B cell (primary cell): ENCODE data around the gene TMEM107. TPM values are rescaled to one million over a fixed set of nuclear protein-coding genes. Genes with fewer than 3 reads are reported as not detected.

Experiments
- ATAC-seq: fragments of 200-7000 bp; cut with Tn5 transposase; one replicate; pipeline ENCODE4 v1.10.0; 2021; ENCODE audit warnings: low read depth, mild to moderate bottlenecking, moderate number of reproducible peaks, moderate library complexity
- CTCF ChIA-PET: fragments of 350-600 bp; sonication (Branson Sonifier 250); formaldehyde crosslinking; loops from one replicate; lab custom pipeline; 2021; ENCODE audit warnings: antibody characterized with exemption, inconsistent platforms; lab: Charles Lee
- POLR2A ChIA-PET: fragments of 350-600 bp; sonication (Branson Sonifier 250); formaldehyde crosslinking; loops from one replicate; lab custom pipeline; 2021; ENCODE audit warnings: antibody characterized with exemption; lab: Charles Lee
- DNase-seq: peaks from one replicate; pipeline ENCODE4 v3.0.0; 2013
- H2AFZ ChIP-seq: 2 replicates; pipeline ENCODE4 v1.6.1; 2012; ENCODE audit warnings: mild to moderate bottlenecking, low read depth, low read length; ENCODE audit not compliant: insufficient read depth, poor library complexity, severe bottlenecking
- H3K27ac ChIP-seq, 2 donors: 1 replicate in 1 of 2; 2 replicates in 1 of 2; pipeline ENCODE4 v1.5.1; 2012 to 2013; ENCODE audit warnings: low read length in 2 of 2, mild to moderate bottlenecking in 2 of 2, moderate library complexity in 1 of 2
- H3K27me3 ChIP-seq, 4 experiments: fragments of 200-600 bp in 1 of 4; sonication (generic) in 1 of 4; replicated peaks in 1 of 4; 1 replicate in 2 of 4; 2 replicates in 2 of 4; pipeline versions ENCODE4 v1.6.1 to v1.7.0; 2013 to 2016; ENCODE audit warnings: low read length in 3 of 4, mild to moderate bottlenecking in 2 of 4, mixed read lengths in 1 of 4, moderate library complexity in 1 of 4; ENCODE audit not compliant: insufficient read depth in 4 of 4, control insufficient read depth in 3 of 4; ENCODE audit errors: control extremely low read depth in 1 of 4
- H3K36me3 ChIP-seq, 2 experiments: replicated peaks in 1 of 2; 1 replicate in 1 of 2; 2 replicates in 1 of 2; pipeline versions ENCODE4 v1.6.1 to v1.7.1; 2013; ENCODE audit warnings: low read length in 1 of 2; ENCODE audit not compliant: insufficient read depth in 2 of 2, control insufficient read depth in 1 of 2; ENCODE audit errors: control extremely low read depth in 1 of 2, extremely low read depth in 1 of 2
- H3K4me1 ChIP-seq, 2 donors: fragments of 200-600 bp in 1 of 2; sonication (generic) in 1 of 2; 1 replicate in 1 of 2; 2 replicates in 1 of 2; pipeline versions ENCODE4 v1.5.1 to v1.6.1; 2013 to 2017; ENCODE audit warnings: low read length in 2 of 2; ENCODE audit not compliant: control insufficient read depth in 2 of 2, insufficient read depth in 2 of 2
- H3K4me2 ChIP-seq: replicated peaks from 2 replicates; pipeline ENCODE3; 2012; ENCODE audit warnings: mild to moderate bottlenecking, low read depth, low read length; ENCODE audit not compliant: poor library complexity, severe bottlenecking
- H3K4me3 ChIP-seq, 5 experiments: fragments of 200-600 bp in 1 of 5; sonication (generic) in 1 of 5; 1 replicate in 3 of 5; 2 replicates in 2 of 5; pipeline versions ENCODE4 v1.5.1 to v1.7.0; 2011 to 2016; ENCODE audit warnings: low read length in 4 of 5, mild to moderate bottlenecking in 4 of 5, low read depth in 2 of 5, control low read depth in 1 of 5, moderate library complexity in 1 of 5; ENCODE audit not compliant: insufficient read depth in 1 of 5; ENCODE audit errors: control extremely low read depth in 1 of 5, extremely low read depth in 1 of 5
- H3K79me2 ChIP-seq: fragments of 200-600 bp; sonication (generic); one replicate; pipeline ENCODE4 v1.6.0; 2016; ENCODE audit warnings: low read length; ENCODE audit not compliant: control insufficient read depth, insufficient read depth
- H3K9ac ChIP-seq: fragments of 200-600 bp; sonication (generic); 2 replicates; pipeline ENCODE4 v1.6.1; 2017; ENCODE audit warnings: mild to moderate bottlenecking, low read length, moderate library complexity
- H3K9me3 ChIP-seq, 3 donors: one replicate each; pipeline versions ENCODE4 v1.6.1 to v1.7.1; 2013; ENCODE audit warnings: low read length in 2 of 3; ENCODE audit not compliant: control insufficient read depth in 2 of 3, insufficient read depth in 1 of 3; ENCODE audit errors: control extremely low read depth in 1 of 3
- H4K20me1 ChIP-seq: 2 replicates; pipeline ENCODE4 v1.6.0; 2012; ENCODE audit warnings: mild to moderate bottlenecking, low read length; ENCODE audit not compliant: insufficient read depth, control insufficient read depth, poor library complexity, severe bottlenecking
- H3K27ac Mint-ChIP-seq: one replicate; pipeline ENCODE4 v1.8.0; 2021; ENCODE audit warnings: mixed read lengths
- H3K27me3 Mint-ChIP-seq: one replicate; pipeline ENCODE4 v1.8.0; 2021; ENCODE audit warnings: mixed read lengths
- H3K4me1 Mint-ChIP-seq: one replicate; pipeline ENCODE4 v1.8.0; 2021; ENCODE audit warnings: mixed read lengths
- H3K4me3 Mint-ChIP-seq: one replicate; pipeline ENCODE4 v1.8.0; 2021; ENCODE audit warnings: mixed read lengths
- H3K9me3 Mint-ChIP-seq: one replicate; pipeline ENCODE4 v1.8.0; 2022; ENCODE audit warnings: mixed read lengths; ENCODE audit not compliant: insufficient read depth
- EZH2 ChIP-seq: IDR thresholded peaks from 2 replicates; pipeline ENCODE4 v1.6.1; 2012; ENCODE audit warnings: borderline replicate concordance, low read depth, mild to moderate bottlenecking, moderate library complexity, low read length; ENCODE audit not compliant: insufficient read depth, poor library complexity, severe bottlenecking
- WGBS: methylation state at CpG from one replicate; pipeline ENCODE4 v1.1.5; 2013; ENCODE audit warnings: missing lambda C conversion rate; ENCODE audit not compliant: insufficient coverage; 5-methylcytosine and 5-hydroxymethylcytosine counted together
- intact Hi-C: fragments of 100-400 bp; cut with micrococcal nuclease; formaldehyde crosslinking; loops from one replicate; pipeline ENCODE4 v1.10.0; 2022
- polyA plus RNA-seq: library from polyadenylated mRNA; depleted of rRNA; stranded (reverse); fragments of >200 nt; gene quantifications from 2 replicates; pipeline ENCODE4 v1.2.3, GENCODE V29; 2012
- total RNA-seq, 2 donors: library from RNA; stranded (reverse); fragments of 120-200 nt in 1 of 2; gene quantifications; 1 replicate in 1 of 2; 2 replicates in 1 of 2; pipeline versions ENCODE4 v1.2.3 to v1.2.4, GENCODE V29; 2013 to 2022
- TF ChIP-seq, protein P1 (sequence below): fragments of 200-600 bp; IDR thresholded peaks from one replicate; pipeline ENCODE4 v1.8.0; 2022; ENCODE audit warnings: antibody characterized with exemption, mild to moderate bottlenecking

Gene TMEM107
- total and polyA plus RNA-seq, 2 donors (not counting 1 experiment from before 2014, with no cell fraction given), result 13.3 to 30.3 TPM

DNA sequence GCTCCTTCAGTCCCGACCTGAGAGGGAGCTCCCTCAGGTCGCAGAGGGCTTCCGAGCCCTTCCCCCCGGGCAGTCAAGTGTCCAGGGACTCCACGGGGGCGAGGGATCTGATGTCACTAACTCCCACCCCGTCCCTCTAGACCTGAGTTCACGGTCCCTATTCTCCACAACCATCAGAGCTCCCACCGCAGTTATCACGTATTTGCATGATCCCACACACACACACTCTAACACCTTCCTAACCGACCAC is 20.3 kb downstream of the TMEM107 start:
- H3K4me3 ChIP-seq, result peak overlapping the region; percentile 69 to 96 (median 84)
- H3K79me2 ChIP-seq, result peaks cover 37% of the 10 kb centered on the region
- peaks cover 54 to 85% of the 10 kb centered on the region in 2 donors for H3K4me1 ChIP-seq
- H3K9ac ChIP-seq, result peak overlapping the region; percentile 88
- no peak overlapping the region for H3K27ac Mint-ChIP-seq
- no peaks in the 10 kb centered on the region for H3K27me3 Mint-ChIP-seq
- TF ChIP-seq, protein P1, sequence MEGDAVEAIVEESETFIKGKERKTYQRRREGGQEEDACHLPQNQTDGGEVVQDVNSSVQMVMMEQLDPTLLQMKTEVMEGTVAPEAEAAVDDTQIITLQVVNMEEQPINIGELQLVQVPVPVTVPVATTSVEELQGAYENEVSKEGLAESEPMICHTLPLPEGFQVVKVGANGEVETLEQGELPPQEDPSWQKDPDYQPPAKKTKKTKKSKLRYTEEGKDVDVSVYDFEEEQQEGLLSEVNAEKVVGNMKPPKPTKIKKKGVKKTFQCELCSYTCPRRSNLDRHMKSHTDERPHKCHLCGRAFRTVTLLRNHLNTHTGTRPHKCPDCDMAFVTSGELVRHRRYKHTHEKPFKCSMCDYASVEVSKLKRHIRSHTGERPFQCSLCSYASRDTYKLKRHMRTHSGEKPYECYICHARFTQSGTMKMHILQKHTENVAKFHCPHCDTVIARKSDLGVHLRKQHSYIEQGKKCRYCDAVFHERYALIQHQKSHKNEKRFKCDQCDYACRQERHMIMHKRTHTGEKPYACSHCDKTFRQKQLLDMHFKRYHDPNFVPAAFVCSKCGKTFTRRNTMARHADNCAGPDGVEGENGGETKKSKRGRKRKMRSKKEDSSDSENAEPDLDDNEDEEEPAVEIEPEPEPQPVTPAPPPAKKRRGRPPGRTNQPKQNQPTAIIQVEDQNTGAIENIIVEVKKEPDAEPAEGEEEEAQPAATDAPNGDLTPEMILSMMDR, result no peak
- no peak for TF ChIP-seq EZH2
- DNase-seq, result no peak
- H4K20me1 ChIP-seq, result peaks cover 39% of the 10 kb centered on the region
- no peaks in the 10 kb centered on the region for H3K27me3 ChIP-seq
- H3K36me3 ChIP-seq, result peaks cover 0 to 17% of the 10 kb centered on the region in 2 experiments
- H3K4me1 Mint-ChIP-seq, result peaks cover 49% of the 10 kb centered on the region
- WGBS, result 3% methylated on average over 11 of the region's 11 CpGs
- H3K27ac ChIP-seq, result peak overlapping the region; percentile 97 to 100
- ChIA-PET POLR2A (interaction anchor here (0.6 to 4.5 kb wide), 14 partner anchors 13 to 853 kb away, joined by 3 to 23 read pairs (median 8); partner anchors contain the start of genes ALOXE3, BORCS6, CTC1 and SLC25A35), CTCF (interaction anchor here (1.0 to 7.7 kb wide), 10 partner anchors 12 to 95 kb away, joined by 3 to 86 read pairs (median 6); partner anchors contain the start of genes ALOXE3, BORCS6, CTC1 and HES7)
- peaks cover 0 to 6% (median 0%) of the 10 kb centered on the region in 3 donors for H3K9me3 ChIP-seq
- ATAC-seq, result no peak
- H3K4me3 Mint-ChIP-seq, result no peak overlapping the region
- intact Hi-C loops, result loop anchor here (1.0 kb wide), 8 partner anchors 17 to 132 kb away; partner anchors contain the start of gene RANGRF
- H3K9me3 Mint-ChIP-seq, result no peaks in the 10 kb centered on the region
- H2AFZ ChIP-seq, result no peak overlapping the region
- peak overlapping the region; percentile 88 for H3K4me2 ChIP-seq

DNA sequence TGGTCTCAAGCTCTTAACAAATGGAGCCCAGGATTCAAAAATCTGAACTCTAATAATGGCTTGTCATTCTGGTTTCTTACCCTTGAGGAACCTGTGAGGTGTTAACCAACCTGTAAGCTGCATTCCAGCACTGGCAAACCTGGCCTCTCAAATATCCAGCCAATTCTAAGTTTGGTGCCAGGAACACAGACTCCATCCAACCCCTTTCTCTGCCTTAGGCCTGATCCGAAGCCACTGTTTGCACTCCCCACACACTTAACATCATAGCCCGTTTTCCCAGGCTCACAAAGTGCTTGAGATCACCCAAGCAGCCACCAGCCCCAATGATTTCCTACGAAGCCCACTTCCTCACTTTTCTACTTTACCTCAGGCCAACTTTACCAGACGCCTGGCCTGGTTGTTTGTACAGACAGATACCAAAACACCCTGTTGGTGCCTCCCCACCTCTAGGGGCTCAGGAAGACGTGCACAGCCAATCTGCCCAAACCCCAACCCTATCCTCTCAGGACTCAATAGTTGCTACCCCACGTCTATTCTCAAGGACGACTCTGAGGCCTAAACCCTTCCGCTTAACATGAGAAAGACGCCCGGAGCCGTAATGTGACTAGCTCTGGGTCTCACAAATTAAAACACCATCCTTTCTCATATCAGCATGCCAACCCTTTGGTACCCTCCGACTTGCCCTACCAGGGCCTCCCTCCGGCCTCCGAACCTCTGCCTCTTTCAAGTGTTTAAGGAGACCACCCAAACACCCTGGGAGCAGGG is 20.8 kb downstream of the TMEM107 start:
- H3K27me3 Mint-ChIP-seq, result no peaks in the 10 kb centered on the region
- H3K27ac Mint-ChIP-seq, result no peak overlapping the region
- peaks cover 37% of the 10 kb centered on the region for H3K79me2 ChIP-seq
- POLR2A ChIA-PET, result interaction anchor here (0.7 to 4.5 kb wide), 10 partner anchors 16 to 852 kb away, joined by 3 to 23 read pairs (median 9); partner anchors contain the start of genes ALOXE3, BORCS6, SLC25A35 and TMEM107
- no peak overlapping the region for H3K4me3 Mint-ChIP-seq
- peak overlapping the region; percentile 69 to 96 (median 84) for H3K4me3 ChIP-seq
- DNase-seq (peak; percentile 53), ATAC-seq (no peak)
- peaks cover 49% of the 10 kb centered on the region for H3K4me1 Mint-ChIP-seq
- peak overlapping the region; percentile 88 for H3K4me2 ChIP-seq
- H3K27ac ChIP-seq, result peak overlapping the region; percentile 97 to 100
- peaks cover 0 to 6% (median 0%) of the 10 kb centered on the region in 3 donors for H3K9me3 ChIP-seq
- intact Hi-C loops, result no loop called here
- peaks cover 0 to 13% of the 10 kb centered on the region in 2 experiments for H3K36me3 ChIP-seq
- CTCF ChIA-PET, result interaction anchor here (1.1 to 7.7 kb wide), 4 partner anchors 18 to 95 kb away, joined by 3 to 86 read pairs (median 17); no protein-coding TSS in a partner anchor
- no peak overlapping the region for H2AFZ ChIP-seq
- no peaks in the 10 kb centered on the region for H3K27me3 ChIP-seq
- no peaks in the 10 kb centered on the region for H3K9me3 Mint-ChIP-seq
- TF ChIP-seq EZH2, result no peak
- TF ChIP-seq, protein P1, result no peak
- peaks cover 56 to 85% of the 10 kb centered on the region in 2 donors for H3K4me1 ChIP-seq
- H3K9ac ChIP-seq, result peak overlapping the region; percentile 88
- H4K20me1 ChIP-seq, result peaks cover 44% of the 10 kb centered on the region
- 70% methylated on average over 14 of the region's 14 CpGs for WGBS
